Measurements from ENCODE around the gene TFAP2C.

- no peak for TF ChIP-seq POLR2A (IDR thresholded peaks at IDR 0.05; ENCODE audit: low read length)
- no peak for TF ChIP-seq GATA1 (IDR thresholded peaks at IDR 0.05; ENCODE audit: low read depth, low read length)
Observed at GRCh38 chr20:56631318-56631989, 2.3 kb downstream of the TFAP2C start.
